Stimulated activated CD4-positive, alpha-beta T cell treated with anti-CD3 and anti-CD28 coated beads, Interleukin-2, amount 100 ng/mL, for 4 hours (primary cell): Measurements from ENCODE around the gene SLC38A8.

Source experiments
- DNase-seq: peaks from one replicate; pipeline ENCODE4 v3.0.0-alpha.2; 2020; ENCODE audit warnings: low read depth

Gene SLC38A8

DNA sequence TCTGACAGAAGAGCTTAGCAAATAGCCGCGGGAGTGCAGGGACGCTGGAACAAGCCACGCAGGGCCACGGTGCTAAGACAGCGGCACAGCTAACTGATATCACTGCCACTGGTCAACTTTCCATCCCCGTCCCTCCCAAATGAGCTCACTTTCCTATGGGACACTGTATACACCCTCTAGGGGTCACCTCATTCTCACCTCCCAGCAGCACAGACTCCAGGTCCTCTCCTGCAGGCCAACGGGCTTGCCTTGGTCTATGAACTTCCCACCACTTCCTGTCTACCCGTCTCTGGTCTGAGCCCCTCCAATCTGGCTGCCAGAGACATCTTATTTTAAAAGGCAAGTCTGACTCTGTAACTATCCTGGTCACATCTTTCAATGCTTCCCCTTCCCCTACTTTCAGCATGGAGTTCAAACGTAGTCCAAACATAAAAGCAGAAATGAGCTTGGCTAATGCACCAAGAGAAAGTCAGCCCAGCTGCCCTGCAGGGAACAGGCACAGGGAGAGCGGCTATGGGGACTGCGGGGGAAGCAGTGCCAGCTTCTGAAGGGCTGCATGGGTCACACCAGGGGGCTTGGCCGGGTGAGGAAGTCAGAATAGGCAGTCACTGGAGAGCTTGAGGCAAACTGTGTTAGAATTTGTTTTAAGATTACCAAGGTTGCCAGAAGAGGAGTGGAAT is 26.3 kb upstream of the SLC38A8 start:
- DNase-seq = no peak

DNA sequence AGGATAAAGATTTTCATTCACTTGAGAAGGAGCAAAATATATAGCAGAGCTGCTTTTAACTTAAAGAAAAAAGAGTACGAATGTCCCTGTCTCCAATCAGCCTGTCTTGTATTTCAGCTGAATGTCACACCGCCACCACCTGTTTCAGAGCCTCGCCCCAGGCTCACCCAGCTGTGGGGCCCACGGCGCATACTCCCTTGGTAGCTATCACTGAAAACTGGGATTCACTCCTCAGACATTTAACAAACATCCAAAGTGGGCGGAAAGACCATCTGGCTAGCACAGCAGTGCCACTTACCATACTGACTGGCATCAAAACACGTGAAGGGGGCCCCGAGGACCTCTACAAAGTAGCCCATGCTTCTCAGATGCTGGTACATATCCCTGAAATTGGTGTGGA is 25.4 kb upstream of the SLC38A8 start:
- DNase-seq = no peak

DNA sequence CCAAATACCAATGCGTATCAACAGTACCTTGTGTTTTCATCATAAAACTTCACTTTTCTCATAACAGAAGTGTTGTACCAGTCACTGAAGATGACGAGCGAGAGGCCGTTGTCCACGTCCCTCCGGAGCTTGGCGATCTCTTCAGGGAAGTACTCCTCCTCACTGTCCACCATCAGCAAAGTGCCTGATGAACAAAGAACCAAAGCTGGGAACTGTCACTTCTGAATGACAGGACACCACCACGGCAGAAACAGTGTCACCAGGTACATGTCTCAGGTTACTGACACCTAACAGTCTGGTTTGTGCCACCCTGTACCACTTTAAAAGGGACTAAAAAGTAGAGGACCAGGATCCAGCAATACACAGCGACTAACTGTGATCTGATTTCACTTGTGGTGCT is 25.0 kb upstream of the SLC38A8 start:
- DNase-seq = no peak

- DNase-seq = no peak
These were observed 23.0 kb upstream of the SLC38A8 start for GRCh38 chr16:84065536-84066132.

GRCh38 chr16:84063980-84064379 is 21.4 kb upstream of the SLC38A8 start:
- DNase-seq = no peak

DNA sequence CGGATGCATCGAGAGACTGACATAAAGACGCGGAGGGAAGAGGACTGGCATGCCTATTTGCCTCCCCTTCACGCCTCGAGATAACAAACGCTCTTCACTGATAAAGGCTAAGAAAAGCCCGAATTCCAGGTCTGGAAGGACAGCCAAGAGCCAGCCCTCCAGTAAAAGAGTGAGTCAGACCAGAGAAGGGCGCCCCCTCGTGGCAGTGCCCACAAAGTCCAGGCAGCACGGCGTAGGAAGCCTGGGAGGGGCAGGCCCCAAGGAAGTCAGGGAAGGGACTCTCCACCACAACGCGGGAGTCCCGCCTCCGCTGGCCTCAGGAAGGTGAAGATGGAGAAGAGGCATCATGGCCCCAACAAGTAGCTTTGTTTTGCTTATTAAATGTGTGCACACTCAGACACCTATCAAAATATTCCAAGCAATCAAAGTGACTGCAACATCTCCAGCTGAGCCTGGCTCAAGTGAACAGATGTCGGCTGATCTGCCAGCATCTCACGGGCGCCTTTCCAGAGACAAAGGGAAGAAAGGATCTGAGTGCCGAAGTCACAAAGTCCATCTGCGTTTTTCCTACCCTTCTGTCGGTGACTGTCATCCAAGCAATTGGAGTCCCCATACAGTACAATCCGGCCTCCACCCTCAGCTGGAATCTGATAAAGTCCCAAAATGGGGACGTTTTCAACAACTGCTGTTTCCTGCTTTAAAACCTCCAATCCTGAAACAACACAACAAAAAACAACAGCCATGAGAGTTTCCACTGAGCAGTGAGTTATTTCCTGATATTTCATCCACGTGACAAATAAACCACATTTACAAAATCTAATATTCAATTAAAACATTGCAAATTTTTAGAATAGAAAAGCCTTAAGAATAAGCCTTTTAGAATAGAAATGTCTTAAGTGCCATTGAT is 20.4 kb upstream of the SLC38A8 start:
- peak; percentile 15 for DNase-seq

DNA sequence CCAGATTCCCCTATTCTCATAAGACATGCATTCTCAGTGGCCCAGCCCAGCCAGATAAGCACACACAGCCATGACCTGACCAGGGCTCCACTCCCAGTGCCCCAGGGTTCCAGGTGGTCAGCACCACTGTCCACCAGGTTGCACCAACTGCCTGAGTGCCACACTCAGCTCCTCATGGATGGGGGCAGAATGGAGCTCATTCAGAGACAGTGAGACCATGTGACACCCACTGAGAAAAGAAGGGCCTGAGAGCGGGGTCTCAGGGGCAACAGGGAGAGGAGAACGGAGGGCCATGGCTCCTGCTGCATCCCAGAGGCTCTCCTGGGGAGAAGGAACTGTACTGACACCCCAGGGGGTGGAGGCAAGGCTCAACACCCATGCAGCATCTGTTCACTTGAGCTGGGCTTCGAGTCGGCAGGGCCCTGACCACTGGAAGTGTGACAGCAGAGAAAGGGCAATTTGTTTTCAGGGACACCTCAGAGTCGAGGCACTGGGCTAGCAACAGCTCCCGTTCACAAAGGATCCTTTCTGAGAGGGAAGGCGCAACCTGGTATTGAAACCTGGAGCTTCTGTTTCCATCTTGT is 18.7 kb upstream of the SLC38A8 start:
- DNase-seq = no peak

- no peak for DNase-seq
These were observed 17.6 kb upstream of the SLC38A8 start for GRCh38 chr16:84059946-84060901.

- DNase-seq = no peak
These were observed 16.5 kb upstream of the SLC38A8 start for GRCh38 chr16:84059111-84059510.

GRCh38 chr16:84058664-84059063 is 16.1 kb upstream of the SLC38A8 start:
- no peak for DNase-seq

GRCh38 chr16:84058211-84058610 is 15.6 kb upstream of the SLC38A8 start:
- DNase-seq = no peak

GRCh38 chr16:84056933-84057332 is 14.3 kb upstream of the SLC38A8 start:
- DNase-seq = no peak

DNA sequence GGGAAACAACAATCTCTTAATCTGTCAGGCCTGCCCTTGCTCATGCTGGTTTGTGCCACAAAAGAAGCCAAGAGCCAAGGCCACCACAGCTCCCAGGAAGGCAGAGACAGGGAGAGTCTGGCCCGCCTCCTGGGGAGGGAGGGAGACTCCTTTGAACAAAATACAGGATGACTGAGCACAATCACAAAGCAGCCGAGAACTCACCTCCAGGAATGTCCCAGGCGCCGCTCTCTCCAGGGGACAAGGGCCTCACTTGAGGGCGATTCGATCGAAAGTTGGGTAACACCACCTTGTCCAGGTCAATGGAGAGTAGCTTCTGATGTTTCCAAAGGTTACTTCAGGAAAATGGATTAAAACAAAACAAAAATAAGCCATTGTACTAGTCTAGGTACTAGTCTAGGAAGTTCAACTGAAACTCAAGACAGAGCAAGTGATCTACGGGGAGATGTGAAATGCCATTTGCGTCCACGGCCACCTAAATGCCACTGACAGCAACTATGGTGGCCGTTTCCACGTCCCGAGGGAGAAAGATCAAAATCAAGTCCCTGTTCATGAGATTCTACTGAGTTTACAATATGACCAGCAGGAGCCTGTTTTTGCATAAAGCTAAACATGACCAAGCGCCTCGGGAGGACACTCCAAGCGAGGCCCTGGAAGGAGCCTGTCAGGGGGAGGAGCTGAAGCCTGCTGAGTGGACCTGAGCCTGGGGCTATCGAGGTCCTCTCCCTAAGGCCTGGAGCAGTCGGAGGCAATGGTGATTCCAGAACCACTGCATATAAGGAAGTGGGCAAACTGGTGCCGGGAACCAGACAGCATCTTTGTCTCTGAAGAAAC is 13.4 kb upstream of the SLC38A8 start:
- no peak for DNase-seq

- DNase-seq = no peak
These were observed 12.8 kb upstream of the SLC38A8 start for GRCh38 chr16:84055366-84055765.

DNA sequence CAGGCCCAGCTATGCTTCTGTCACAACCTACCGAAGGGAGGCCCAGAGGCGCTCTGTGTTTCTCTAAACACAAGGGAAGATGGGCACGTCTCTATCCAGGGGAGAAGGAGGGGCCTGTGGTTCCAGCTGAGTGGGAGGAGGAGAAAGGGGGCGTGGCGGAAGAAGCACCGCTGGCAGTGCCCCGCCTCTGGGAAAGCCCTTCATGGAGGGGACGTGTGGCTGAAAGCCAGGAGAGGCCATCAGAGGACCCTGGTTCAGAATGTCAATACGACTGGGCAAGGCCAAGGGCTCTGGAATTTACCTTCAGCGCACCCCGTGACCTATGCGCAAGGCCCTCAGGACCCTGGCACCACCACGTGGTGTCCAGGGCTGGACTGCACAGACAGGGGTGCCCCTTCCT is 12.3 kb upstream of the SLC38A8 start:
- no peak for DNase-seq

- no peak for DNase-seq
These were observed 11.7 kb upstream of the SLC38A8 start for GRCh38 chr16:84054271-84054670.

DNA sequence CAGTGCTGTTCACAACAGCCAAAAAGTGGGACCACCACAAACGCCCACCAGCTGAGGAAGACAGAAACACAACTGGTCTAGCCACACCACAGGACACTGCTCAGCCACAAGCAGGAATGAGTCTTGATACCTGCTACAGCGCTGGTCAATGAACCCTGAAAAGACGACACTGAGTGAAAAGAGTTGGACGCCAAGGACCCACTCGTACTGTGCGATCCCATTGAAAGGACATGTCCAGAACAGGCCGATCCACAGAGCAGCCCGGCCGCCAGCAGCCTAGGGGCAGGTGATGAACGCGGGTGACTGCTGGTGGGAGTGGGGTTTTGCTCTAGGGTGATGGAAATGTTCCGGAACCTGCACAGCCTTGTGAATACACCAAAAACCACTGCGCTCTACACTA is 10.6 kb upstream of the SLC38A8 start:
- no peak for DNase-seq

DNA sequence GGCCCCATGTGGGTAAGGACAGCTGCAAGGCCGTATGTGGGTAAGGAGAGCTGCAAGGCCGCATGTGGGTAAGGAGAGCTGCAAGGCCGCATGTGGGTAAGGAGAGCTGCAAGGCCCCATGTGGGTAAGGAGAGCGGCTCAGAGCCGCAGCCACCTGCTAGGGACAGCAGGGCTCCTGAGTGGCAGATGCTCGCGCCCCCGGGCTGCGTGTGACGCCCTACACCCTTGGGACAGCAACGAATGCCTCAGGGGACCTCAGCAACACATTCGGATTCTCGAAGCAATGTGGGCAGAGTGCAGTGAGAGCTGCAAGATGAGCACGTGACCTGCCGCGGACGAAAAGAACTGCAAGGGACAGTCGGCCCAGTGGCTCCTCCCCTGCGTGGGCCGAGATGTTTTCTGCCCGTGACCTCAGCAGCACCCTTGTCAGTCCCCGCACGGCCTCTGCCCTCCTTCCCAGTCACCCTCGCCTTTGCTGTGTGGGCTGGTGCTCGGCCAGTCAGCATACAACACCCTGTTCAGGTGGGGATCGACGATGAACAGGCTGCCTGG is 9.6 kb upstream of the SLC38A8 start:
- DNase-seq = no peak

DNA sequence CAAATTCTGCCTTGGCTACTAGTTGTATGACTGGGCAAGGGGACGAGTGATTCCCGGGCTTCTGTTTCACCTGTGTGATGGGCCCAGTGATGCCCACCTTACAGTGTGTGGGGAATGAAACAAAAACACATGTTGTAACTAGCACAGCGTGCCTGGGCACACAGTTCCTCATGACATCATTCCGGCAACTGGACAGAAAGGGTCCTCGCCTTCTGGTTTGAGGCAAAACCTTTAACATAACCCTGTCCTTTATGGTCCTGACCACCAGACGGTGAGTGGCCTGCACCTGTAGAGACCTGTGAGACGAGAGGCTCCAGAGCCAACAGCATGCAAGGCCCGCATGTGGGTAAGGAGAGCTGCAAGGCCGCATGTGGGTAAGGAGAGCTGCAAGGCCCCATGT is 7.7 kb upstream of the SLC38A8 start:
- no peak for DNase-seq

GRCh38 chr16:84049403-84050060 is 6.9 kb upstream of the SLC38A8 start:
- no peak for DNase-seq
